ENCODE results near the gene ZFYVE21.

DNA sequence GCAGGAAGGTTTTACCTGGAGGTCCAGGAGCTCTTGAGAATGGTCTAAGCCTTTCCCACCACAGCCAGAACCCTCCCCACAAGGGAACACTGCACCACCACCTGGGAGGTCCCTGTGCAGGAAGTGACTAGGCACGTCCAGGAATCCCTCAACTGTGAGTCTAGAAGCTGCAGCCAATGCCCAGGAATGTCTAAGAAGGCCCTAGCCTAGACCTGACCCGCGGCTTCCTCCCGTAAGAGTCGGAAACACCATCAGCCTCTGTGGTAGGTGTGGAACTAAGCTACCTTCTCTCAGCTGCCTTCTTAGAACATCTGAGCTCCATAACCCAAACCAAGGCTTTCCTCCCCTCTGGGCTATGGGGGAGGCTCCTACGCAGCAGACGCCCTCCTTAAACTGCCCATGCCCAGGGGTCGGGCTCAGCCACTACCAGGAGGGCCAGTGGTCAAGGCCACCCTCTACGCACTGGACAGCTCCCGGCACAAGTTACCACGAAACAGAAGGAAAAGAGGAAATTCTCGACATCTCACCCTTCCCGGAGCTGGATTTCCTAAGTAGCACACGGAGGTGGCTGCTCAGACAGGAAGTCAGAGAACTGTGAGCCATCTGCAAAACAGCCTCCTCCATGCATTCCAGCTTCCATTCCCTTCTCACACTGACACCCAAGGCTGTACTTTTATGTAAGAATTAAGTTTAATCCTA is 25.5 kb downstream of the ZFYVE21 start:
- TF ChIP-seq, protein P1, sequence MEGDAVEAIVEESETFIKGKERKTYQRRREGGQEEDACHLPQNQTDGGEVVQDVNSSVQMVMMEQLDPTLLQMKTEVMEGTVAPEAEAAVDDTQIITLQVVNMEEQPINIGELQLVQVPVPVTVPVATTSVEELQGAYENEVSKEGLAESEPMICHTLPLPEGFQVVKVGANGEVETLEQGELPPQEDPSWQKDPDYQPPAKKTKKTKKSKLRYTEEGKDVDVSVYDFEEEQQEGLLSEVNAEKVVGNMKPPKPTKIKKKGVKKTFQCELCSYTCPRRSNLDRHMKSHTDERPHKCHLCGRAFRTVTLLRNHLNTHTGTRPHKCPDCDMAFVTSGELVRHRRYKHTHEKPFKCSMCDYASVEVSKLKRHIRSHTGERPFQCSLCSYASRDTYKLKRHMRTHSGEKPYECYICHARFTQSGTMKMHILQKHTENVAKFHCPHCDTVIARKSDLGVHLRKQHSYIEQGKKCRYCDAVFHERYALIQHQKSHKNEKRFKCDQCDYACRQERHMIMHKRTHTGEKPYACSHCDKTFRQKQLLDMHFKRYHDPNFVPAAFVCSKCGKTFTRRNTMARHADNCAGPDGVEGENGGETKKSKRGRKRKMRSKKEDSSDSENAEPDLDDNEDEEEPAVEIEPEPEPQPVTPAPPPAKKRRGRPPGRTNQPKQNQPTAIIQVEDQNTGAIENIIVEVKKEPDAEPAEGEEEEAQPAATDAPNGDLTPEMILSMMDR (IDR thresholded peaks at IDR 0.05 in 8 of 11, conservative IDR thresholded peaks at IDR 0.05 in 3 of 11) = no peak
- TF ChIP-seq POLR2AphosphoS5 (IDR thresholded peaks at IDR 0.05) = peak in 2 of 3 donors; percentile 28 to 43
- TF ChIP-seq POLR2A (IDR thresholded peaks at IDR 0.05) = no peak

Measured in spleen (tissue), 7 donors.